Hepatocyte (in vitro differentiated cells): ENCODE data around the gene ACSL3. TPM values are rescaled to one million over a fixed set of nuclear protein-coding genes. Genes with fewer than 3 reads are reported as not detected.

Source experiments
- DNase-seq: peaks from one replicate; pipeline ENCODE4 v3.0.0-alpha.2; 2016; ENCODE audit warnings: low spot score
- H2AFZ ChIP-seq: fragments of 200-600 bp; sonication (generic); 2 replicates; pipeline ENCODE4 v1.6.0; 2016; ENCODE audit warnings: antibody characterized with exemption, mild to moderate bottlenecking
- H3K27ac ChIP-seq: fragments of 200-600 bp; sonication (generic); 2 replicates; pipeline ENCODE4 v1.5.1; 2016; ENCODE audit warnings: mild to moderate bottlenecking
- H3K27me3 ChIP-seq: fragments of 200-600 bp; sonication (generic); 2 replicates; pipeline ENCODE4 v1.6.1; 2016
- H3K36me3 ChIP-seq: fragments of 200-600 bp; sonication (generic); replicated peaks from 2 replicates; pipeline ENCODE4 v1.5.1; 2016; ENCODE audit warnings: low read depth; ENCODE audit not compliant: insufficient read depth
- H3K4me1 ChIP-seq: fragments of 200-600 bp; sonication (generic); 2 replicates; pipeline ENCODE4 v1.5.1; 2016; ENCODE audit warnings: mild to moderate bottlenecking, moderate library complexity; ENCODE audit not compliant: insufficient read depth
- H3K4me2 ChIP-seq: fragments of 200-600 bp; sonication (generic); 2 replicates; pipeline ENCODE4 v1.6.0; 2016
- H3K4me3 ChIP-seq: fragments of 200-600 bp; sonication (generic); 2 replicates; pipeline ENCODE4 v1.5.1; 2016; ENCODE audit warnings: mild to moderate bottlenecking
- H3K79me2 ChIP-seq: fragments of 200-600 bp; sonication (generic); 2 replicates; pipeline ENCODE4 v1.6.0; 2017; ENCODE audit warnings: mild to moderate bottlenecking
- H3K9me2 ChIP-seq: fragments of 200-600 bp; sonication (generic); replicated peaks from 2 replicates; pipeline ENCODE4 v1.6.0; 2017; ENCODE audit warnings: mild to moderate bottlenecking; ENCODE audit not compliant: insufficient read depth
- H3K9me3 ChIP-seq: fragments of 200-600 bp; sonication (generic); 2 replicates; pipeline ENCODE4 v1.5.1; 2016; ENCODE audit warnings: low read depth, mild to moderate bottlenecking
- H4K20me1 ChIP-seq: fragments of 200-600 bp; sonication (generic); 2 replicates; pipeline ENCODE4 v1.6.0; 2016; ENCODE audit warnings: mild to moderate bottlenecking; ENCODE audit not compliant: insufficient read depth, poor library complexity, severe bottlenecking
- EZH2 ChIP-seq: fragments of 200-600 bp; sonication (generic); IDR thresholded peaks from 2 replicates; pipeline ENCODE4 v1.6.1; 2016; ENCODE audit warnings: antibody characterized with exemption, mild to moderate bottlenecking, borderline replicate concordance
- EZH2phosphoT487 ChIP-seq: fragments of 200-600 bp; sonication (generic); IDR thresholded peaks from one replicate; pipeline ENCODE4 v1.6.1; 2018; ENCODE audit warnings: antibody characterized with exemption, mild to moderate bottlenecking, low read depth, moderate library complexity; ENCODE audit not compliant: unreplicated experiment, severe bottlenecking
- WGBS: methylation state at CpG from one replicate; pipeline ENCODE4 v1.1.6; 2016; ENCODE audit warnings: low lambda C conversion rate; ENCODE audit errors: missing lambda C conversion rate; 5-methylcytosine and 5-hydroxymethylcytosine counted together
- polyA plus RNA-seq: library from polyadenylated mRNA; unstranded; fragments of >200 nt; fragmentation: Nextera tagmentation; extraction: Ambion mirVana; gene quantifications from 2 replicates; pipeline ENCODE4 v1.2.1, GENCODE V29; 2016
- total RNA-seq: library from RNA; depleted of rRNA; stranded (reverse); fragments of >200 nt; gene quantifications from 2 replicates; pipeline ENCODE4 v1.2.3, GENCODE V29; 2014
- TF ChIP-seq, protein P1 (sequence below): fragments of 200-600 bp; sonication (generic); IDR thresholded peaks from 2 replicates; pipeline ENCODE4 v1.5.1; 2016; ENCODE audit warnings: antibody characterized with exemption, mild to moderate bottlenecking; ENCODE audit not compliant: poor library complexity

ACSL3 gene
- total and polyA plus RNA-seq, 2 experiments from 2014 or later: 82.1 to 133 TPM

DNA sequence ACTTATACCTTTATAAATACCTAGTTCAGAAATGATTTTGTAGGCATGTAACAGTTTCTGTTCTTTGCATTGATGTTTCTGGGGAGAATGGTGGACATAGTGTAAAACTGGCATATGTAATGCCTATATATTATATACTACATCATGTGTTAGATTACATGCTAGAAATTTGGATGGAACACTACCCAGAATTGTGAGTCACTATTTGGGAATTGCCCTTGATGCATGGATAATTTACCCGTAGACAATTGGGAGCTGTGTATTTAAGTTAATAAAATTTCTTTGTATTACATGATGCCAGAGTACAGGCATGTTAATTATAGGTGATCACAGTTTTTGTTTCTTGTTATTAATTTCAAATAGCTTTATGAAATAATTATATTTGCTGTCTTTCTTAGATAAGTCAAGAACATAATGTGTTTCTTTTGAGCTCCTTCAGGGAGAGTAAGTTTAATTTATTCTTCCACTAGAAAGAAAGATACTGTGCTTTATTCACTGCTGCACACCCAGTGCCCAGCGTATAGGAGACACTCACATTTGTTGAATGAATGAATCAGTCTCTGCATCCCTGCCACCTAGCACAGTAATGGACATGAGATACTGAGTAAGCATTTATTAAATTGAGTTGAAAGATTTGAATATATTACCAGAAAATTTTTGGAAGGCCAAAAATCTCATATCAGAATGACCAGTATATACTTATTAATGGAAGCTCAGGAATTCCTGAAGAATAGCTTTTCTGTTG lies 16.9 kb downstream of the ACSL3 start:
- Histone ChIP-seq H3K9me2 (no peaks in the 10 kb centered on the region), H4K20me1 (peaks cover 98% of the 10 kb centered on the region), H3K4me2 (no peak overlapping the region), H3K4me3 (no peak overlapping the region), H2AFZ (no peak overlapping the region), H3K27me3 (no peaks in the 10 kb centered on the region), H3K79me2 (peaks cover 98% of the 10 kb centered on the region), H3K9me3 (no peaks in the 10 kb centered on the region), H3K36me3 (no peaks in the 10 kb centered on the region), H3K4me1 (peaks cover 7% of the 10 kb centered on the region), H3K27ac (no peak overlapping the region)
- DNase-seq: no peak
- TF ChIP-seq EZH2 (no peak), EZH2phosphoT487 (no peak)
- TF ChIP-seq, protein P1, sequence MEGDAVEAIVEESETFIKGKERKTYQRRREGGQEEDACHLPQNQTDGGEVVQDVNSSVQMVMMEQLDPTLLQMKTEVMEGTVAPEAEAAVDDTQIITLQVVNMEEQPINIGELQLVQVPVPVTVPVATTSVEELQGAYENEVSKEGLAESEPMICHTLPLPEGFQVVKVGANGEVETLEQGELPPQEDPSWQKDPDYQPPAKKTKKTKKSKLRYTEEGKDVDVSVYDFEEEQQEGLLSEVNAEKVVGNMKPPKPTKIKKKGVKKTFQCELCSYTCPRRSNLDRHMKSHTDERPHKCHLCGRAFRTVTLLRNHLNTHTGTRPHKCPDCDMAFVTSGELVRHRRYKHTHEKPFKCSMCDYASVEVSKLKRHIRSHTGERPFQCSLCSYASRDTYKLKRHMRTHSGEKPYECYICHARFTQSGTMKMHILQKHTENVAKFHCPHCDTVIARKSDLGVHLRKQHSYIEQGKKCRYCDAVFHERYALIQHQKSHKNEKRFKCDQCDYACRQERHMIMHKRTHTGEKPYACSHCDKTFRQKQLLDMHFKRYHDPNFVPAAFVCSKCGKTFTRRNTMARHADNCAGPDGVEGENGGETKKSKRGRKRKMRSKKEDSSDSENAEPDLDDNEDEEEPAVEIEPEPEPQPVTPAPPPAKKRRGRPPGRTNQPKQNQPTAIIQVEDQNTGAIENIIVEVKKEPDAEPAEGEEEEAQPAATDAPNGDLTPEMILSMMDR: no peak
- 89% methylated on average over 2 of the region's 2 CpGs for WGBS

GRCh38 chr2:222878301-222878876 lies 17.6 kb downstream of the ACSL3 start:
- Histone ChIP-seq H2AFZ (no peak overlapping the region), H3K9me2 (no peaks in the 10 kb centered on the region), H3K9me3 (no peaks in the 10 kb centered on the region), H3K27ac (no peak overlapping the region), H3K4me3 (no peak overlapping the region), H3K4me2 (peak overlapping the region; percentile 15), H3K27me3 (no peaks in the 10 kb centered on the region), H3K79me2 (peaks cover 98% of the 10 kb centered on the region), H3K4me1 (peaks cover 7% of the 10 kb centered on the region), H4K20me1 (peaks cover 98% of the 10 kb centered on the region), H3K36me3 (no peaks in the 10 kb centered on the region)
- no peak for DNase-seq
- 79% methylated on average over 5 of the region's 5 CpGs for WGBS
- TF ChIP-seq, protein P1: no peak
- TF ChIP-seq EZH2 (no peak), EZH2phosphoT487 (no peak)

GRCh38 chr2:222878877-222879603 lies 18.2 kb downstream of the ACSL3 start:
- no peak overlapping the region for H3K4me3 ChIP-seq
- peaks cover 98% of the 10 kb centered on the region for H3K79me2 ChIP-seq
- no peaks in the 10 kb centered on the region for H3K9me2 ChIP-seq
- DNase-seq: no peak
- no peaks in the 10 kb centered on the region for H3K36me3 ChIP-seq
- H3K4me1 ChIP-seq: peaks cover 13% of the 10 kb centered on the region
- no peak overlapping the region for H2AFZ ChIP-seq
- 82% methylated on average over 10 of the region's 10 CpGs for WGBS
- H4K20me1 ChIP-seq: peaks cover 98% of the 10 kb centered on the region
- no peak overlapping the region for H3K27ac ChIP-seq
- H3K27me3 ChIP-seq: no peaks in the 10 kb centered on the region
- TF ChIP-seq EZH2: no peak
- no peak for TF ChIP-seq EZH2phosphoT487
- TF ChIP-seq, protein P1: no peak
- H3K4me2 ChIP-seq: peak overlapping the region; percentile 15
- no peaks in the 10 kb centered on the region for H3K9me3 ChIP-seq
